Common myeloid progenitor, CD34-positive (primary cell): Measurements from ENCODE around the gene FAM13B.

Source experiments
- CTCF ChIA-PET: fragments of 350-600 bp; sonication (Branson Sonifier 250); formaldehyde crosslinking; loops from one replicate; lab custom pipeline; 2021; ENCODE audit warnings: antibody characterized with exemption; lab: Charles Lee
- POLR2A ChIA-PET: fragments of 350-600 bp; sonication (Branson Sonifier 250); formaldehyde crosslinking; loops from one replicate; lab custom pipeline; 2021; ENCODE audit warnings: antibody characterized with exemption; lab: Charles Lee
- DNase-seq, 3 donors: peaks; one replicate each; pipeline versions ENCODE4 v3.0.0 to v3.0.0-alpha.2; 2013
- H3K27ac ChIP-seq, 2 experiments: 1 replicate in 1 of 2; 2 replicates in 1 of 2; pipeline ENCODE4 v1.7.0; 2013; ENCODE audit warnings: inconsistent platforms in 2 of 2, low read length in 2 of 2, mild to moderate bottlenecking in 2 of 2, low read depth in 1 of 2, moderate library complexity in 1 of 2; ENCODE audit not compliant: severe bottlenecking in 2 of 2, insufficient read depth in 1 of 2, poor library complexity in 1 of 2
- H3K27me3 ChIP-seq, 5 experiments: replicated peaks in 2 of 5; 1 replicate in 3 of 5; 2 replicates in 2 of 5; pipeline versions ENCODE4 v1.6.1 to v1.7.0; 2013; ENCODE audit warnings: low read length in 4 of 5, mild to moderate bottlenecking in 2 of 5, moderate library complexity in 2 of 5, inconsistent platforms in 1 of 5; ENCODE audit not compliant: insufficient read depth in 5 of 5, control insufficient read depth in 4 of 5
- H3K36me3 ChIP-seq, 4 experiments: 1 replicate in 2 of 4; 2 replicates in 2 of 4; pipeline versions ENCODE4 v1.6.1 to v1.7.0; 2013; ENCODE audit warnings: low read length in 3 of 4, control low read depth in 1 of 4, mild to moderate bottlenecking in 1 of 4; ENCODE audit not compliant: control insufficient read depth in 4 of 4, insufficient read depth in 4 of 4
- H3K4me1 ChIP-seq, 4 experiments: 1 replicate in 3 of 4; 2 replicates in 1 of 4; pipeline versions ENCODE4 v1.6.1 to v1.7.1; 2013; ENCODE audit warnings: low read length in 3 of 4, mild to moderate bottlenecking in 3 of 4, control low read depth in 1 of 4, inconsistent platforms in 1 of 4, moderate library complexity in 1 of 4; ENCODE audit not compliant: control insufficient read depth in 4 of 4, insufficient read depth in 4 of 4; ENCODE audit errors: control extremely low read depth in 1 of 4
- H3K4me3 ChIP-seq, 7 experiments: 1 replicate in 4 of 7; 2 replicates in 3 of 7; pipeline versions ENCODE4 v1.5.1 to v1.7.0; 2013; ENCODE audit warnings: mild to moderate bottlenecking in 7 of 7, low read length in 6 of 7, moderate library complexity in 6 of 7, inconsistent platforms in 2 of 7, low read depth in 2 of 7, control low read depth in 1 of 7; ENCODE audit not compliant: insufficient read depth in 4 of 7, control insufficient read depth in 1 of 7; ENCODE audit errors: extremely low read depth in 1 of 7
- H3K9me3 ChIP-seq, 5 experiments: 1 replicate in 4 of 5; 2 replicates in 1 of 5; pipeline versions ENCODE4 v1.6.1 to v1.7.1; 2013; ENCODE audit warnings: low read length in 4 of 5, mild to moderate bottlenecking in 2 of 5, inconsistent platforms in 1 of 5, low read depth in 1 of 5, moderate library complexity in 1 of 5; ENCODE audit not compliant: control insufficient read depth in 4 of 5, insufficient read depth in 2 of 5; ENCODE audit errors: control extremely low read depth in 1 of 5
- WGBS: methylation state at CpG from one replicate; pipeline ENCODE4 v1.1.5; 2013; ENCODE audit not compliant: insufficient coverage; 5-methylcytosine and 5-hydroxymethylcytosine counted together

Gene FAM13B

GRCh38 chr5:137894586-137894985 is 138.3 kb downstream of the FAM13B start:
- H3K27me3 ChIP-seq, result no peaks in the 10 kb centered on the region
- H3K4me1 ChIP-seq, result peaks cover 0 to 5% (median 2%) of the 10 kb centered on the region in 4 experiments
- no peak overlapping the region for H3K27ac ChIP-seq
- DNase-seq, result no peak
- ChIA-PET POLR2A (interaction anchor here (0.6 kb wide), 1 partner anchor 140 kb away, joined by 3 read pairs; no protein-coding TSS in a partner anchor), CTCF (interaction anchor here (1.8 kb wide), 1 partner anchor 24 kb away, joined by 6 read pairs; no protein-coding TSS in a partner anchor)
- H3K9me3 ChIP-seq, result no peaks in the 10 kb centered on the region
- no peaks in the 10 kb centered on the region for H3K36me3 ChIP-seq
- H3K4me3 ChIP-seq, result no peak overlapping the region

GRCh38 chr5:137891849-137892248 is 141.0 kb downstream of the FAM13B start:
- H3K36me3 ChIP-seq, result no peaks in the 10 kb centered on the region
- ChIA-PET POLR2A (no interaction called here), CTCF (interaction anchor here (1.5 kb wide), 1 partner anchor 9 kb away, joined by 5 read pairs; no protein-coding TSS in a partner anchor)
- no peaks in the 10 kb centered on the region for H3K27me3 ChIP-seq
- H3K9me3 ChIP-seq, result no peaks in the 10 kb centered on the region
- peaks cover 6 to 28% (median 11%) of the 10 kb centered on the region in 4 experiments for H3K4me1 ChIP-seq
- no CpG with 5 or more reads among the region's 3 CpGs for WGBS
- no peak overlapping the region for H3K4me3 ChIP-seq
- peak in 1 of 3 donors; percentile 10 for DNase-seq
- no peak overlapping the region for H3K27ac ChIP-seq

GRCh38 chr5:137890845-137891244 is 142.0 kb downstream of the FAM13B start:
- Histone ChIP-seq H3K4me3 (no peak overlapping the region), H3K27ac (no peak overlapping the region), H3K36me3 (no peaks in the 10 kb centered on the region), H3K27me3 (no peaks in the 10 kb centered on the region), H3K9me3 (no peaks in the 10 kb centered on the region), H3K4me1 (peaks cover 6 to 34% (median 11%) of the 10 kb centered on the region in 4 experiments)
- ChIA-PET CTCF (interaction anchor here (0.8 to 1.5 kb wide), 4 partner anchors 8 to 78 kb away, joined by 3 to 5 read pairs (median 3); no protein-coding TSS in a partner anchor), POLR2A (no interaction called here)
- DNase-seq, result no peak
- WGBS, result 100% methylated on average over 1 of the region's 1 CpG

DNA sequence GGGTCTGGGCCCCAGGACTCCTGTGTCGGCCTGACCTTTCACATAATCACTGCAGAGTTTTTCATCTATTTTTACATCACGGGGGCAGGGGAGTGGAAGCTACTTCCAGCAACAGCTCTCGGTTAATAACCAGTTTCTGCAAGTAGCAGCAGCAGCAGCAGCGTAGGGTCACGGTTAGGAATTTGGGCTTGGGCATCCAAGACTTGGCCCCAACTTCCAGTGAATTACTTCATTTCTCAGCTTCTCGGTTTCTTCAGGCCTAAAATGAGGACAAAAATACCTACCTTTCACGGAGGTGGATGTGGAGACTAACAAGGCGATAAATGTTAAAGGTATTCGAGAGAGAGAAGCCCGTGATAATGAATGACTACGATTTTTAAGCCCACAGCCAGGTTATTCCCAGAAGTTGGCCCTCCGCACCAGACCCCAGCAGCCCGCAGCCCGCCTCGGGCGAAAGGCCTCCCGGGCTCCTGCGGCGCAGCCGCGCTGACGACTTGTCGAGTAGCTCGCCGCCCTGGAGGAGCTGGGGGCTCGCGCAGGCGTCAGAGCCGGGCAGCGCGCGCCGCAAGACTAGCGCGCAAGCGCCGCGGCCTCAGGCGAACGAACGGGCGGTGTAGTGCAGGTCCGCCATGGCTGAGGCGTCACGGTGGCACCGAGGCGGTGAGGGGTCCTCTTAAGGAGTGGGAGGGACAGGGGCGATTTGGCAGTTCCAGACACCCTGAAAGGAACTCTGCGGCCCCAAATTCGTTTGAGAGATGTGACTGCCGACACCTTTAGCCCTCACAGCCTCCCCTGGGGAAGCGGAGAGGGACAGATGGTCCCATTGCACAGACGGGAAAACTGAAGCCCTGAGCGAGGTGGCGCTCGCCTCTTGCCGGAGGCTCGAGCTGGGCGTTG is 143.8 kb downstream of the FAM13B start, which contains the start of gene PKD2L2:
Gene PKD2L2 (plus strand): TSS at position 595 of the 897 bp plus-strand sequence. CDS start 35 bp downstream, at position 630.
- Histone ChIP-seq H3K27me3 (no peaks in the 10 kb centered on the region), H3K9me3 (no peaks in the 10 kb centered on the region), H3K4me1 (peaks cover 6 to 33% (median 11%) of the 10 kb centered on the region in 4 experiments), H3K27ac (peak within 1 kb of the TSS; percentile 80 to 89), H3K36me3 (no peaks in the 10 kb centered on the region), H3K4me3 (peak within 1 kb of the TSS; percentile 36 to 92 (median 72))
- 14% methylated on average over 49 of the region's 59 CpGs for WGBS
- ChIA-PET POLR2A (interaction anchor here (0.6 to 1.1 kb wide), 4 partner anchors 10 to 55 kb away, joined by 3 to 5 read pairs (median 4); no protein-coding TSS in a partner anchor), CTCF (interaction anchor here (0.6 to 1.9 kb wide), 4 partner anchors 9 to 191 kb away, joined by 3 to 4 read pairs (median 4); no protein-coding TSS in a partner anchor)
- peak; percentile 93 to 95 (median 94) for DNase-seq

DNA sequence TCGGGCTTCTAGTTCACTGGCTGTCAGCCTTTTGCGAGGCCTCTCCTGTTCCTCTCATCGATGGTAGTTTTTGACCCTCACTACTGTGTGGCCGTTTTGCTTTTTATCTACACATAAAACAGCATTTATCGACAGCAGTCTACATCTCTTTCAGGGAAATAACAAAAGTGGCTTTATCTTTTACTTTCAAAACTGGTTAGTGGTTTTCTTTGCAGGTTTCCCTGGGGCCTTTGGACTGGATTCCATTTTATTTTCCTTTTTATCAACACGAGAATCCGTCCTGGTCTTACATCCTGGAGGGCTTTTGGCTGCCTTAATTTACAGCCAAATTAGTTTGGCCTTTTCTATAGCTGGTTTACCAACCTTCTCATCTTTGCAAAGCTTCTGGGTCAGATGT is 144.4 kb downstream of the FAM13B start:
- H3K36me3 ChIP-seq, result no peaks in the 10 kb centered on the region
- peaks cover 6 to 33% (median 11%) of the 10 kb centered on the region in 4 experiments for H3K4me1 ChIP-seq
- DNase-seq, result peak in 1 of 3 donors; percentile 33
- ChIA-PET CTCF (interaction anchor here (0.6 to 1.3 kb wide), 2 partner anchors 91 to 192 kb away, joined by 3 read pairs; no protein-coding TSS in a partner anchor), POLR2A (interaction anchor here (0.6 kb wide), 1 partner anchor 55 kb away, joined by 5 read pairs; no protein-coding TSS in a partner anchor)
- no peaks in the 10 kb centered on the region for H3K9me3 ChIP-seq
- 33% methylated on average over 4 of the region's 7 CpGs for WGBS
- no peaks in the 10 kb centered on the region for H3K27me3 ChIP-seq
- peak overlapping the region in 6 of 7 experiments; percentile 60 to 92 (median 72) for H3K4me3 ChIP-seq
- peak overlapping the region; percentile 80 to 89 for H3K27ac ChIP-seq
